Measurements from ENCODE around the gene RSF1. TPM values are rescaled to one million over a fixed set of nuclear protein-coding genes. Genes with fewer than 3 reads are reported as not detected.
A peak's percentile ranks its signal among the peaks of the same experiment; 100 is the strongest.

RSF1 gene
- total and polyA plus RNA-seq, 11 donors, result 11.2 to 49.2 (median 42.8) TPM

- intact Hi-C loops (cut with DNase I), result loop anchor here in 1 of 10 donors (10.0 kb wide), 1 partner anchor 126 kb away; the partner anchor contains the start of genes AAMDC and RSF1
- Histone ChIP-seq H3K27ac (no peak overlapping the region), H3K9me3 (no peaks in the 10 kb centered on the region), H3K27me3 (no peaks in the 10 kb centered on the region), H3K4me1 (peaks cover 0 to 7% (median 0%) of the 10 kb centered on the region in 12 donors), H3K36me3 (peaks cover 0 to 82% (median 56%) of the 10 kb centered on the region in 9 donors), H3K4me3 (no peak overlapping the region)
- no peak for DNase-seq
- ATAC-seq, result no peak
- TF ChIP-seq CTCF (IDR thresholded peaks at IDR 0.05), result no peak
- TF ChIP-seq POLR2A (IDR thresholded peaks at IDR 0.05), result no peak
- 95 to 96% (median 96%) methylated on average over 2 of the region's 2 CpGs for WGBS, 4 donors
Observed at GRCh38 chr11:77698896-77699295, 121.6 kb downstream of the RSF1 start.

- intact Hi-C loops (cut with DNase I), result loop anchor here in 1 of 10 donors (10.0 kb wide), 1 partner anchor 127 kb away; the partner anchor contains the start of genes AAMDC and RSF1
- TF ChIP-seq POLR2A (IDR thresholded peaks at IDR 0.05) (no peak), CTCF (IDR thresholded peaks at IDR 0.05) (no peak)
- ATAC-seq, result no peak
Observed at GRCh38 chr11:77697865-77698264, 122.7 kb downstream of the RSF1 start.

GRCh38 chr11:77695417-77695816 lies 125.1 kb downstream of the RSF1 start:
- Histone ChIP-seq H3K36me3 (peaks cover 0 to 87% (median 73%) of the 10 kb centered on the region in 9 donors), H3K4me1 (peaks cover 0 to 7% (median 0%) of the 10 kb centered on the region in 12 donors), H3K27me3 (no peaks in the 10 kb centered on the region), H3K27ac (peak overlapping the region in 7 of 12 donors; percentile 4 to 60 (median 15)), H3K4me3 (no peak overlapping the region), H3K9me3 (no peaks in the 10 kb centered on the region)
- no peak for TF ChIP-seq POLR2A (IDR thresholded peaks at IDR 0.05)
- no peak for TF ChIP-seq CTCF (IDR thresholded peaks at IDR 0.05)
- peak in 1 of 4 donors; percentile 61 for ATAC-seq
- intact Hi-C loops (cut with DNase I), result loop anchor here in 1 of 10 donors (10.0 kb wide), 1 partner anchor 129 kb away; the partner anchor contains the start of genes AAMDC and RSF1
- 92 to 100% (median 97%) methylated on average over 1 of the region's 1 CpG for whole genome bisulfite sequencing, 4 donors
- DNase-seq, result no peak

More at GRCh38 chr11:77697865-77698264, 122.7 kb downstream of the RSF1 start:
- Histone ChIP-seq H3K27ac (no peak overlapping the region), H3K4me3 (no peak overlapping the region), H3K9me3 (no peaks in the 10 kb centered on the region), H3K36me3 (peaks cover 0 to 84% (median 61%) of the 10 kb centered on the region in 9 donors), H3K4me1 (peaks cover 0 to 7% (median 0%) of the 10 kb centered on the region in 12 donors), H3K27me3 (no peaks in the 10 kb centered on the region)
- DNase-seq, result no peak

DNA sequence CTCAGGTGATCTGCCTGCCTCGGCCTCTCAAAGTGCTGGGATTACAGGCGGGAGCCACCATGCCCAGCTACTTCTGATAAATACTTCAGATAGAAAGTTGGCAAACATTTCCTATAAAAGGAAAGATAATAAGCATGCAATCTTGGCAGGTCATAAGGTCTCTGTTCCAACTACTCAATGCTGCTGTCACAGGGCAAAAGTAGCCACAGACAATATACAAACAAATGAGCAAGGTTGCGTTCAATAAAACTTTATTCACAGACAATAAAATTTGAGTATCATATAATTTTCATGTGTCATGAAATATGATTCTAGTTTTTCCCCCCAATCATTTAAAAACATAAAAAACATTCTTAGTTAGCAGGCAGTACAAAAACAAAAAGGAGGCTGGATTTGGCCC lies 129.9 kb downstream of the RSF1 start:
- H3K27ac ChIP-seq, result no peak overlapping the region
- no peak for ATAC-seq
- no peaks in the 10 kb centered on the region for H3K27me3 ChIP-seq
- no peak for DNase-seq
- no peak overlapping the region for H3K4me3 ChIP-seq
- WGBS, 4 donors, result 84 to 88% (median 87%) methylated on average over 3 of the region's 3 CpGs
- H3K4me1 ChIP-seq, result peaks cover 0 to 4% (median 0%) of the 10 kb centered on the region in 12 donors
- H3K9me3 ChIP-seq, result no peaks in the 10 kb centered on the region
- TF ChIP-seq CTCF (IDR thresholded peaks at IDR 0.05) (no peak), POLR2A (IDR thresholded peaks at IDR 0.05) (no peak)
- intact Hi-C loops (cut with DNase I), result loop anchor here in 1 of 10 donors (10.0 kb wide), 1 partner anchor 134 kb away; the partner anchor contains the start of genes AAMDC and RSF1
- H3K36me3 ChIP-seq, result peaks cover 0 to 94% (median 78%) of the 10 kb centered on the region in 9 donors
